K562 (cell line): ENCODE measurements around the gene FRMD3.

ENCODE experiments used
- ELF2 ChIP-seq: fragments of 250-450 bp; sonication (Bioruptor Pico); IDR thresholded peaks from 2 replicates; pipeline ENCODE4 v1.5.0; 2021; ENCODE audit warnings: mild to moderate bottlenecking
- GABPB1 ChIP-seq: sonication (generic); formaldehyde crosslinking; IDR thresholded peaks from 2 replicates; pipeline ENCODE4 v1.8.0; 2022; ENCODE audit warnings: mild to moderate bottlenecking, missing genetic modification reagents
- HDGF ChIP-seq: fragments of 450-650 bp; IDR thresholded peaks from 2 replicates; pipeline ENCODE4 v1.6.1; 2016
- RBFOX2 ChIP-seq: fragments of 200-400 bp; formaldehyde crosslinking; IDR thresholded peaks from 2 replicates; pipeline ENCODE4 v1.6.1; 2017; ENCODE audit warnings: low read depth, mild to moderate bottlenecking, low read length, moderate library complexity
- SNAPC5 ChIP-seq: fragments of 250-450 bp; sonication (Bioruptor Pico); IDR thresholded peaks from 2 replicates; pipeline ENCODE4 v1.8.0; 2021; ENCODE audit warnings: moderate library complexity, mild to moderate bottlenecking, inconsistent platforms
- ZNF431 ChIP-seq: sonication (generic); formaldehyde crosslinking; IDR thresholded peaks from 2 replicates; pipeline ENCODE4 v1.8.0; 2022; ENCODE audit warnings: mild to moderate bottlenecking, missing genetic modification reagents

GRCh38 chr9:83313781-83314180 lies 224.4 kb downstream of the FRMD3 start:
- TF ChIP-seq ZNF431 (CRISPR knock-in tag) = no peak
- TF ChIP-seq GABPB1 (CRISPR knock-in tag) = no peak
- no peak for TF ChIP-seq HDGF
- no peak for TF ChIP-seq RBFOX2
- TF ChIP-seq SNAPC5 = no peak
- TF ChIP-seq ELF2 (CRISPR knock-in tag) = no peak
